Naive thymus-derived CD4-positive, alpha-beta T cell (primary cell): ENCODE data around the gene ABLIM3. TPM values are rescaled to one million over a fixed set of nuclear protein-coding genes. Genes with fewer than 3 reads are reported as not detected.

Experiments
- ATAC-seq: fragments of 150-1000 bp; cut with Tn5 transposase; 2 replicates; pipeline ENCODE4 v1.10.0; 2021; ENCODE audit warnings: mild to moderate bottlenecking, moderate library complexity
- CTCF ChIA-PET: fragments of 350-600 bp; sonication (Branson Sonifier 250); formaldehyde crosslinking; loops from one replicate; lab custom pipeline; 2021; ENCODE audit warnings: antibody characterized with exemption; lab: Charles Lee
- POLR2A ChIA-PET: fragments of 350-600 bp; sonication (Branson Sonifier 250); formaldehyde crosslinking; loops from one replicate; lab custom pipeline; 2021; ENCODE audit warnings: antibody characterized with exemption, inconsistent platforms; lab: Charles Lee
- DNase-seq, 9 donors: peaks; one replicate each; pipeline versions ENCODE4 v3.0.0 to v3.0.0-alpha.2; 2020 to 2022; ENCODE audit warnings: mixed read lengths in 1 of 9
- H3K27ac ChIP-seq: one replicate; pipeline ENCODE4 v1.7.0; 2013; ENCODE audit warnings: mild to moderate bottlenecking, low read depth, low read length, moderate library complexity
- H3K27me3 ChIP-seq, 2 donors: one replicate each; pipeline ENCODE4 v1.7.0; 2013; ENCODE audit warnings: low read length in 2 of 2, mild to moderate bottlenecking in 2 of 2, moderate library complexity in 2 of 2; ENCODE audit not compliant: control insufficient read depth in 2 of 2, insufficient read depth in 2 of 2
- H3K36me3 ChIP-seq, 3 experiments: 1 replicate in 2 of 3; 2 replicates in 1 of 3; pipeline ENCODE4 v1.7.0; 2013; ENCODE audit warnings: low read length in 3 of 3, mild to moderate bottlenecking in 3 of 3, moderate library complexity in 1 of 3; ENCODE audit not compliant: insufficient read depth in 3 of 3, control insufficient read depth in 2 of 3
- H3K4me1 ChIP-seq, 2 donors: one replicate each; pipeline ENCODE4 v1.7.0; 2013; ENCODE audit warnings: low read length in 2 of 2, mild to moderate bottlenecking in 2 of 2, moderate library complexity in 1 of 2; ENCODE audit not compliant: control insufficient read depth in 2 of 2, insufficient read depth in 2 of 2
- H3K4me3 ChIP-seq: 2 replicates; pipeline ENCODE4 v1.7.0; 2013; ENCODE audit warnings: mild to moderate bottlenecking, low read length
- H3K9me3 ChIP-seq, 3 experiments: 1 replicate in 2 of 3; 2 replicates in 1 of 3; pipeline ENCODE4 v1.7.0; 2013; ENCODE audit warnings: low read length in 3 of 3; ENCODE audit not compliant: control insufficient read depth in 2 of 3
- H3K27ac Mint-ChIP-seq, 9 donors: one replicate each; pipeline ENCODE4 v1.8.0; 2020 to 2022; ENCODE audit warnings: mixed read lengths in 9 of 9, mild to moderate bottlenecking in 8 of 9, moderate library complexity in 5 of 9, inconsistent platforms in 2 of 9
- H3K27me3 Mint-ChIP-seq, 5 donors: one replicate each; pipeline ENCODE4 v1.8.0; 2021 to 2022; ENCODE audit warnings: mixed read lengths in 5 of 5, mild to moderate bottlenecking in 1 of 5
- H3K36me3 Mint-ChIP-seq, 5 donors: one replicate each; pipeline ENCODE4 v1.8.0; 2020 to 2022; ENCODE audit warnings: mixed read lengths in 5 of 5, mild to moderate bottlenecking in 3 of 5, inconsistent platforms in 1 of 5
- H3K4me1 Mint-ChIP-seq, 7 donors: one replicate each; pipeline ENCODE4 v1.8.0; 2020 to 2022; ENCODE audit warnings: mixed read lengths in 7 of 7, mild to moderate bottlenecking in 3 of 7, inconsistent platforms in 1 of 7
- H3K4me3 Mint-ChIP-seq, 10 donors: one replicate each; pipeline ENCODE4 v1.8.0; 2020 to 2022; ENCODE audit warnings: mild to moderate bottlenecking in 10 of 10, mixed read lengths in 10 of 10, moderate library complexity in 6 of 10, inconsistent platforms in 2 of 10
- H3K9me3 Mint-ChIP-seq, 11 donors: one replicate each; pipeline ENCODE4 v1.8.0; 2020 to 2022; ENCODE audit warnings: mixed read lengths in 11 of 11, mild to moderate bottlenecking in 4 of 11, inconsistent platforms in 1 of 11, moderate library complexity in 1 of 11
- intact Hi-C, 2 donors: fragments of 100-400 bp; cut with micrococcal nuclease; formaldehyde crosslinking; loops; one replicate each; pipeline ENCODE4 v1.15.1; 2023
- polyA plus RNA-seq, 2 donors: library from polyadenylated mRNA; unstranded; fragments of 300-500 nt; fragmentation: Illumina TruSeq; gene quantifications; one replicate each; pipeline ENCODE4 v1.2.3, GENCODE V29; 2021
- total RNA-seq, 6 experiments: library from RNA in 5 of 6; stranded (reverse) in 5 of 6; gene quantifications; 1 replicate in 5 of 6; 2 replicates in 1 of 6; pipeline ENCODE4 v1.2.3 and lab custom pipeline; 2021 to 2026

Gene ABLIM3
- total and polyA plus RNA-seq, 7 experiments from 2014 or later, result 0.08 to 1.3 TPM; not detected in 5

GRCh38 chr5:149161850-149162249 lies 20.6 kb downstream of the ABLIM3 start:
- Mint-ChIP-seq H3K36me3 (no peaks in the 10 kb centered on the region), H3K27ac (no peak overlapping the region), H3K9me3 (no peaks in the 10 kb centered on the region), H3K27me3 (peaks cover 0 to 11% (median 4%) of the 10 kb centered on the region in 5 donors), H3K4me1 (no peaks in the 10 kb centered on the region), H3K4me3 (no peak overlapping the region)
- H3K36me3 ChIP-seq, result no peaks in the 10 kb centered on the region
- H3K4me1 ChIP-seq, result no peaks in the 10 kb centered on the region
- DNase-seq (no peak), ATAC-seq (no peak)
- H3K27ac ChIP-seq, result no peak overlapping the region
- H3K9me3 ChIP-seq, result no peaks in the 10 kb centered on the region
- H3K27me3 ChIP-seq, result no peaks in the 10 kb centered on the region
- ChIA-PET POLR2A (no interaction called here), CTCF (interaction anchor here (0.8 kb wide), 1 partner anchor 20 kb away, joined by 4 read pairs; the partner anchor contains the start of gene ABLIM3)
- H3K4me3 ChIP-seq, result no peak overlapping the region
- intact Hi-C loops, result no loop called here

- no peak overlapping the region for H3K27ac ChIP-seq
- Mint-ChIP-seq H3K4me3 (no peak overlapping the region), H3K9me3 (no peaks in the 10 kb centered on the region), H3K27ac (no peak overlapping the region), H3K4me1 (no peaks in the 10 kb centered on the region), H3K36me3 (no peaks in the 10 kb centered on the region), H3K27me3 (peaks cover 0 to 11% (median 4%) of the 10 kb centered on the region in 5 donors)
- ChIA-PET CTCF (no interaction called here), POLR2A (no interaction called here)
- H3K4me1 ChIP-seq, result no peaks in the 10 kb centered on the region
- H3K36me3 ChIP-seq, result no peaks in the 10 kb centered on the region
- intact Hi-C loops, result no loop called here
- no peak for ATAC-seq
- H3K27me3 ChIP-seq, result no peaks in the 10 kb centered on the region
- no peaks in the 10 kb centered on the region for H3K9me3 ChIP-seq
- no peak overlapping the region for H3K4me3 ChIP-seq
- no peak for DNase-seq
Measured at GRCh38 chr5:149162401-149163084, 21.2 kb downstream of the ABLIM3 start.

GRCh38 chr5:149164731-149165130 lies 23.4 kb downstream of the ABLIM3 start:
- intact Hi-C loops, result no loop called here
- no peak overlapping the region for H3K27ac ChIP-seq
- DNase-seq (no peak), ATAC-seq (no peak)
- H3K4me1 Mint-ChIP-seq, result peaks cover 0 to 2% (median 0%) of the 10 kb centered on the region in 7 donors
- CTCF ChIA-PET, result interaction anchor here (0.6 kb wide), 1 partner anchor 1280 kb away, joined by 6 read pairs; no protein-coding TSS in a partner anchor
- no peaks in the 10 kb centered on the region for H3K36me3 Mint-ChIP-seq
- no peaks in the 10 kb centered on the region for H3K9me3 ChIP-seq
- no peaks in the 10 kb centered on the region for H3K36me3 ChIP-seq
- POLR2A ChIA-PET, result no interaction called here
- no peaks in the 10 kb centered on the region for H3K9me3 Mint-ChIP-seq
- H3K27ac Mint-ChIP-seq, result peak overlapping the region in 1 of 9 donors; percentile 59
- no peaks in the 10 kb centered on the region for H3K27me3 ChIP-seq
- H3K27me3 Mint-ChIP-seq, result peaks cover 6 to 19% (median 14%) of the 10 kb centered on the region in 5 donors
- no peak overlapping the region for H3K4me3 Mint-ChIP-seq
- no peaks in the 10 kb centered on the region for H3K4me1 ChIP-seq
- no peak overlapping the region for H3K4me3 ChIP-seq

GRCh38 chr5:149166128-149166527 lies 24.8 kb downstream of the ABLIM3 start:
- Mint-ChIP-seq H3K27ac (no peak overlapping the region), H3K9me3 (no peaks in the 10 kb centered on the region), H3K4me3 (no peak overlapping the region), H3K27me3 (peaks cover 10 to 25% (median 19%) of the 10 kb centered on the region in 5 donors), H3K4me1 (peaks cover 0 to 2% (median 0%) of the 10 kb centered on the region in 7 donors), H3K36me3 (peaks cover 0 to 4% (median 0%) of the 10 kb centered on the region in 5 donors)
- no peak for DNase-seq
- ChIA-PET POLR2A (no interaction called here), CTCF (no interaction called here)
- no peak overlapping the region for H3K27ac ChIP-seq
- no peaks in the 10 kb centered on the region for H3K27me3 ChIP-seq
- no peak overlapping the region for H3K4me3 ChIP-seq
- ATAC-seq, result no peak
- intact Hi-C loops, result no loop called here
- H3K36me3 ChIP-seq, result no peaks in the 10 kb centered on the region
- H3K4me1 ChIP-seq, result no peaks in the 10 kb centered on the region
- no peaks in the 10 kb centered on the region for H3K9me3 ChIP-seq

- Mint-ChIP-seq H3K4me1 (peaks cover 0 to 2% (median 0%) of the 10 kb centered on the region in 7 donors), H3K27me3 (peaks cover 10 to 25% (median 19%) of the 10 kb centered on the region in 5 donors), H3K36me3 (peaks cover 0 to 4% (median 0%) of the 10 kb centered on the region in 5 donors), H3K9me3 (no peaks in the 10 kb centered on the region), H3K4me3 (no peak overlapping the region), H3K27ac (no peak overlapping the region)
- Histone ChIP-seq H3K4me1 (no peaks in the 10 kb centered on the region), H3K36me3 (no peaks in the 10 kb centered on the region), H3K9me3 (no peaks in the 10 kb centered on the region), H3K27me3 (no peaks in the 10 kb centered on the region), H3K27ac (no peak overlapping the region), H3K4me3 (no peak overlapping the region)
- CTCF ChIA-PET, result no interaction called here
- intact Hi-C loops, result no loop called here
- ATAC-seq, result no peak
- POLR2A ChIA-PET, result interaction anchor here (0.6 kb wide), 1 partner anchor 147 kb away, joined by 4 read pairs; no protein-coding TSS in a partner anchor
- no peak for DNase-seq
Measured at GRCh38 chr5:149166591-149167100, 25.4 kb downstream of the ABLIM3 start.

- Histone ChIP-seq H3K4me1 (no peaks in the 10 kb centered on the region), H3K9me3 (no peaks in the 10 kb centered on the region), H3K27ac (no peak overlapping the region), H3K27me3 (no peaks in the 10 kb centered on the region), H3K36me3 (no peaks in the 10 kb centered on the region), H3K4me3 (no peak overlapping the region)
- intact Hi-C loops, result no loop called here
- POLR2A ChIA-PET, result no interaction called here
- no peak overlapping the region for H3K4me3 Mint-ChIP-seq
- H3K9me3 Mint-ChIP-seq, result no peaks in the 10 kb centered on the region
- DNase-seq (no peak), ATAC-seq (no peak)
- CTCF ChIA-PET, result no interaction called here
- no peak overlapping the region for H3K27ac Mint-ChIP-seq
- H3K27me3 Mint-ChIP-seq, result peaks cover 10 to 25% (median 19%) of the 10 kb centered on the region in 5 donors
- H3K4me1 Mint-ChIP-seq, result peaks cover 0 to 2% (median 0%) of the 10 kb centered on the region in 7 donors
- H3K36me3 Mint-ChIP-seq, result peaks cover 0 to 4% (median 0%) of the 10 kb centered on the region in 5 donors
Measured at GRCh38 chr5:149168276-149168906, 27.1 kb downstream of the ABLIM3 start.
